Activated T-helper 1 cell treated with anti-CD3 and anti-CD28 coated beads, Interleukin-12 subunit alpha, Interleukin-12 subunit beta, Interleukin-2, Interleukin-4 antibody, amounts not matched to agents 30 ng/mL and 10 ng/mL and 1 ng/mL, durations not matched to agents 14 hours and 24 hours and 36 hours (primary cell): ENCODE results near the gene ELK1. TPM values are rescaled to one million over a fixed set of nuclear protein-coding genes. Genes with fewer than 3 reads are reported as not detected.
A peak's percentile ranks its signal among the peaks of the same experiment; 100 is the strongest.
"Not testable (repeated sequence)": the region's sequence is repeated elsewhere in the genome, so short reads cannot be mapped to it uniquely, and the experiment has no call there.

Experiments
- DNase-seq: peaks from one replicate; pipeline ENCODE4 v3.0.0; 2021; ENCODE audit warnings: low spot score
- H3K27ac Mint-ChIP-seq: one replicate; pipeline ENCODE4 v1.8.0; 2021; ENCODE audit warnings: mild to moderate bottlenecking, mixed read lengths
- H3K27me3 Mint-ChIP-seq: one replicate; pipeline ENCODE4 v1.8.0; 2022; ENCODE audit warnings: mild to moderate bottlenecking, moderate library complexity, mixed read lengths; ENCODE audit not compliant: insufficient read depth
- H3K36me3 Mint-ChIP-seq: one replicate; pipeline ENCODE4 v1.8.0; 2021; ENCODE audit warnings: low read depth, mixed read lengths
- H3K4me1 Mint-ChIP-seq: one replicate; pipeline ENCODE4 v1.8.0; 2021; ENCODE audit warnings: low read depth, mixed read lengths
- H3K4me3 Mint-ChIP-seq: one replicate; pipeline ENCODE4 v1.8.0; 2021; ENCODE audit warnings: mild to moderate bottlenecking, moderate library complexity, mixed read lengths
- H3K9me3 Mint-ChIP-seq: one replicate; pipeline ENCODE4 v1.8.0; 2021; ENCODE audit warnings: mixed read lengths
- intact Hi-C: fragments of 100-400 bp; cut with micrococcal nuclease; formaldehyde crosslinking; loops from one replicate; pipeline ENCODE4 v1.15.1; 2024
- total RNA-seq: library from RNA; stranded (reverse); gene quantifications from 2 replicates; pipeline ENCODE4 v1.2.3, GENCODE V29; 2022

Gene ELK1
- 99.3 TPM in 2 replicates for total RNA-seq

- peak; percentile 85 for DNase-seq
- no peaks in the 10 kb centered on the region for H3K9me3 Mint-ChIP-seq
- intact Hi-C loops, result loop anchor here (1.0 to 10.0 kb wide), 10 partner anchors 8 to 1284 kb away; partner anchors contain the start of genes ARAF, FTSJ1, HDAC6 and SLC38A5
- peak within 1 kb of the TSS; percentile 95 for H3K4me3 Mint-ChIP-seq
- H3K36me3 Mint-ChIP-seq, result peaks cover 57% of the 10 kb centered on the region
- H3K27me3 Mint-ChIP-seq, result no peaks in the 10 kb centered on the region
- peaks cover 66% of the 10 kb centered on the region for H3K4me1 Mint-ChIP-seq
- H3K27ac Mint-ChIP-seq, result peak within 1 kb of the TSS; percentile 96
Measured at GRCh38 chrX:47650164-47651042, at the start of gene ELK1. TSS of gene ELK1 (minus strand) at chrX:47650563. CDS start at chrX:47641441, 9,122 bp downstream.

GRCh38 chrX:47697181-47697580 is 46.8 kb upstream of the ELK1 start:
- H3K9me3 Mint-ChIP-seq, result no peaks in the 10 kb centered on the region
- H3K27me3 Mint-ChIP-seq, result peaks cover 2% of the 10 kb centered on the region
- no peaks in the 10 kb centered on the region for H3K36me3 Mint-ChIP-seq
- no peaks in the 10 kb centered on the region for H3K4me1 Mint-ChIP-seq
- H3K27ac Mint-ChIP-seq, result no peak overlapping the region
- H3K4me3 Mint-ChIP-seq, result no peak overlapping the region
- no peak for DNase-seq
- intact Hi-C loops, result no loop called here

GRCh38 chrX:47690175-47690574 is 39.8 kb upstream of the ELK1 start:
- Mint-ChIP-seq H3K4me3 (no peak overlapping the region), H3K36me3 (no peaks in the 10 kb centered on the region), H3K27me3 (no peaks in the 10 kb centered on the region), H3K27ac (no peak overlapping the region), H3K4me1 (no peaks in the 10 kb centered on the region), H3K9me3 (no peaks in the 10 kb centered on the region)
- intact Hi-C loops, result no loop called here
- no peak for DNase-seq

DNA sequence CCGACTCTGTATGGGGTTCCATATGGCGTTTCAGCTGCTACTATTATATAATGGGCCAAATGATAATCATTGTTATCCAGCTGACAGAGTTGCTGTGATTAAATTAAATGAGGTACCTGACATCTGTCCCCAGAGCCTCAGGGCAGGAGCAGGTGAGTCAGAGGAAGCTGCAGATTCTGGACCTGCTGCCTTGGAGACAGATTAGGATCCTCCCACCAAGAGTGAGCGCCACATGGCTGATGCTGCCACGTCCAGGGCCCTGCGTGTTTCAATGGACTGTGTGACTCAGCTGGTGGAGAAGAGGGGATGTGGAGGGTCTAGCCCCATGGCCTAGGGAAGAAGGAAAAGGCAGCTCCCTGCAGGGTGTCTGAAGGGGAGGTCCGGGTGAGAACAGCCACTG is 36.9 kb upstream of the ELK1 start:
- intact Hi-C loops, result no loop called here
- no peak overlapping the region for H3K27ac Mint-ChIP-seq
- DNase-seq, result no peak
- H3K27me3 Mint-ChIP-seq, result peaks cover 6% of the 10 kb centered on the region
- peaks cover 6% of the 10 kb centered on the region for H3K4me1 Mint-ChIP-seq
- H3K4me3 Mint-ChIP-seq, result no peak overlapping the region
- H3K36me3 Mint-ChIP-seq, result no peaks in the 10 kb centered on the region
- no peaks in the 10 kb centered on the region for H3K9me3 Mint-ChIP-seq

DNA sequence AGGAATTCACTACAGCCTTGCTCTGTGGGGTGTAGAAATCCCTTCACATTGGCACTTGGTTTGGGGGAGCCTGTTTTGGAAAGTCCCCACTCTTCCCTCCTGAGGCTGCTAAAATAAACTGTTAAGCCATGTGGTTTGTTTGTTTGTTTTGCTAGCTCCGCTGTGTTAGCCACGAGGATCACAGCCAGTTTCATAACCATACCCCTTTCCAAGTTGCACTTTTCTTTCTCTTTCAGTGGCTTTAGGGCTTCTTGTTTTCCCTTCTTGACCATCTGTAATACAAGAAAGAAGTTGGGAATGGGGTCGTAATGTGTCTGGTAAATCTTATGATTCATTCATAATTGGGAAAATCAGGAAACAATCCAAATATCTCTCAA is 33.5 kb upstream of the ELK1 start:
- peaks cover 2% of the 10 kb centered on the region for H3K36me3 Mint-ChIP-seq
- DNase-seq, result no peak
- H3K9me3 Mint-ChIP-seq, result no peaks in the 10 kb centered on the region
- no peak overlapping the region for H3K27ac Mint-ChIP-seq
- peaks cover 6% of the 10 kb centered on the region for H3K4me1 Mint-ChIP-seq
- H3K27me3 Mint-ChIP-seq, result peaks cover 13% of the 10 kb centered on the region
- H3K4me3 Mint-ChIP-seq, result no peak overlapping the region
- intact Hi-C loops, result no loop called here

DNA sequence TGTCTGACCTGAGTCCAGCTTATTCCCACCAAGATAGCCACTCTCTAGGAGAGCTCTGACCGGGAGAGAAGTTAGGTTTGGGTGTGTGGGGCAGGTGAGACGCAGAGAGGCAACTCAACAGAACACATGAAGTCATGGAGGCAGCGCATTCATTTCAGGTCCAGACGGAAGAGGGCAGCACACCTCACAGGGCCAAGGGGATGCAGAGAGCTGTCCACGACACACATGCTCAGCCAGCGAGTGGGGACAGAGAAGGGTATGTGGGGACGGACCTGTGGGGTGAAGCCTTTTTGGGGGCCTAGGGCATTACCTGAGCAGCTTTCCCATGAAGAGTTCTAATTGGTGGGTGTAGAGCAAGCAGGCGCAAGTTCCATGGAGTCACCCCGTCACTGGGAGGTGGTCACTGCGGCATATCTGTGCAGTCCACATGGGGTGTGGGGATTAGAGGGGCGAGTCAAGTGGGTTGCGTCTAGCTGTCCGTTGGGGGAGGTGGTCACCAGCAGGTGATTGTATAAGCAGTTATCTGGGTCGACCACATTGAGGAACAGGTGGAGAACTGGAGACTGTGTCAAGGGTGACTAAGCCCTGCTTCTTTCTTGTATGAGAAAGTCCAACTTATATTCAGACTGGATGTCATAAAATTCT is 32.9 kb upstream of the ELK1 start:
- peaks cover 2% of the 10 kb centered on the region for H3K36me3 Mint-ChIP-seq
- H3K4me1 Mint-ChIP-seq, result peaks cover 6% of the 10 kb centered on the region
- H3K9me3 Mint-ChIP-seq, result no peaks in the 10 kb centered on the region
- peaks cover 13% of the 10 kb centered on the region for H3K27me3 Mint-ChIP-seq
- intact Hi-C loops, result no loop called here
- no peak for DNase-seq
- no peak overlapping the region for H3K4me3 Mint-ChIP-seq
- H3K27ac Mint-ChIP-seq, result no peak overlapping the region

DNA sequence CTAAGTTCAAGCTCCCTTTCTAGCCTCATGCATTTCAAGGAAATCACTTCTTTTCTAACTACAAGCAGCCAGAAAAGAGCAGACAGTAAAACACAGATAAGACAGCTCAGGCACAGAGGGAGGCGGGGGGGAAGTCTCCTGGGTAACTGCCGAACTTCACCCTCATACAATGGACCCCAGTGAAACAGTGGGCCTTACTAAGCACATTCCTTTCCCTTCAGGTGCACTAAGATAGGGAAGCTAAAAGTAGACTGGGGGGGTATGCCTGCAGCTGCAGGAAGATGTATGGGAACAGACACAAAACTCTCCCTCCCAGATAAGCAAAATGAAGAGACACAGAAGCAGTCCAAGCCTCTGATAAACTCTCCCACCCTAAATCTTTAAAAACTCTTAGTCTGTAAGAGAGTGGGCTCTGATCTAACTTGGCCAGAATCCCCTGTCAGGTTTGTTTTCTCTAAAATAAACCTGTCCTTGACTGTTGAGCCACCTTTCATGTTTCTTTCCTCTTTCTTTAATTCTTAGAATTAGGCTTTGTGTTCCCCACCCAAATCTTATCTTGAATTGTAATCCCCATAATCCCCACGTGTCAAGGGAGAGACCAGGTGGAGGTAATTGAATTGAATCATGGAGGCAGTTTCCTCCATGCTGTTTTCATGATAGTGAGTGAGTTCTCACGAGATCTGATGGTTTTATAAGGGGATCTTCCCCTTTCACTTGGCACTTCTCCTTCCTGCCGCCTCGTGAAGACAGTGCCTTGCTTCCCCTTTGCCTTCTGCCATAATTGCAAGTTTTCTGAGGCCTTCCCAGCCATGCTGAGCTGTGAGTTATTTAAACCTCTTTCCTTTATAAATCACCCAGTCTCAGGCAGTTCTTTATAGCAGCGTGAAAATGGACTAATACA is 25.8 kb upstream of the ELK1 start:
- DNase-seq, intact Hi-C loops, H3K9me3 Mint-ChIP-seq, H3K27me3 Mint-ChIP-seq, H3K4me3 Mint-ChIP-seq, H3K4me1 Mint-ChIP-seq, H3K36me3 Mint-ChIP-seq, H3K27ac Mint-ChIP-seq: not testable (repeated sequence)

DNA sequence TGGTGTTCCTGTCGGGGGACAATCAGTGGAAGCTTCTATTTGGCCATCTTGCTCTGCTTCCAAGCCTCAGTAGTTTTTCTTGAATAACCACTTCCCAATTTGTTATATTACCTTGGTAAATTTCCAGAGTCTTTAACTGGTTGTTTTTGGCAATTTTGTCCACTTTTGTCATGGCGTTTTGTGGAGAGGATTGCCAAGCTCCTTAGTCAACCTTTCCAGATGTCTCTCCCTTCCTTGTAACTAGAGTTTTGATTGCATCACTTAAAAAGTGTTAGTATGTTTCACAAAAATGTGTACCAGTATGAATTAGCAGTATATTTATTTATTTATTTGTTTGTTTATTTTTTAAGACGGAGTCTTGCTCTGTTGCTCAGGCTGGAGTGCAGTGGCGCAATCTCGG is 24.4 kb upstream of the ELK1 start:
- H3K27me3 Mint-ChIP-seq, result peaks cover 3% of the 10 kb centered on the region
- intact Hi-C loops, result no loop called here
- peaks cover 2% of the 10 kb centered on the region for H3K36me3 Mint-ChIP-seq
- H3K9me3 Mint-ChIP-seq, result no peaks in the 10 kb centered on the region
- H3K27ac Mint-ChIP-seq, result no peak overlapping the region
- H3K4me1 Mint-ChIP-seq, result no peaks in the 10 kb centered on the region
- H3K4me3 Mint-ChIP-seq, result no peak overlapping the region
- DNase-seq, result no peak

GRCh38 chrX:47665797-47666196 is 15.4 kb upstream of the ELK1 start:
- peaks cover 14% of the 10 kb centered on the region for H3K4me1 Mint-ChIP-seq
- H3K4me3 Mint-ChIP-seq, H3K27me3 Mint-ChIP-seq, H3K9me3 Mint-ChIP-seq, DNase-seq, H3K27ac Mint-ChIP-seq, intact Hi-C loops: not testable (repeated sequence)
- peaks cover 11% of the 10 kb centered on the region for H3K36me3 Mint-ChIP-seq

- H3K4me1 Mint-ChIP-seq, result peaks cover 14% of the 10 kb centered on the region
- H3K36me3 Mint-ChIP-seq, result peaks cover 11% of the 10 kb centered on the region
- H3K4me3 Mint-ChIP-seq, result no peak overlapping the region
- no peaks in the 10 kb centered on the region for H3K9me3 Mint-ChIP-seq
- DNase-seq, result no peak
- no peaks in the 10 kb centered on the region for H3K27me3 Mint-ChIP-seq
- intact Hi-C loops, result loop anchor here (5.0 kb wide), 1 partner anchor 58 kb away; no protein-coding TSS in a partner anchor
- peak overlapping the region; percentile 14 for H3K27ac Mint-ChIP-seq
Measured at GRCh38 chrX:47664737-47665136, 14.4 kb upstream of the ELK1 start.

DNA sequence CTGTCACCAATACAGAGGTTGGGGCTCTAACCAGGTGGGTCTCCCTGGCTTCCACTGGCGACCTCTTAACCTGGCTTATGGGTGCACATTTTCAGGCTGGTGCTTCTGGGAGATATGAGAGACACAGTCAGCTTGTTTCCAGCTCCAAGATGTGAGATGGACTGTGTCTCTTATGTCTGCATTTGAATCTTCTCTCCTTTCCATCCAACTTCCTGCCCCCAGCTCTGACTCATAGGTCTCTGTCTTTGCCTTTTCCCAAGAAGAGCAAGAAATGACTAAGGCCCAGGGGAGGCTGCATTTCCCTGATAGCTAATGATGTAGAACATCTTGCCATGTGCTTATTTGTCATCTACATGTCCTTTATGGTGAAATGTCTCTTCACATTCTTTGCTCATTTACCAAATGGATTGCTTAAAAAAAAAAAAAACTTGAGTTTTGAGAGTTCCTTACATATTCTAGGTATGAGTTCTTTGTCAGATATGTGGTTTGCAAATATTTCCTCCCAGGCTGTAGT is 11.8 kb upstream of the ELK1 start:
- no peak for DNase-seq
- Mint-ChIP-seq H3K27me3 (no peaks in the 10 kb centered on the region), H3K27ac (peak overlapping the region; percentile 97), H3K36me3 (peaks cover 20% of the 10 kb centered on the region), H3K4me3 (peak overlapping the region; percentile 66), H3K4me1 (peaks cover 22% of the 10 kb centered on the region), H3K9me3 (peaks cover 4% of the 10 kb centered on the region)
- intact Hi-C loops, result loop anchor here (1.0 to 5.0 kb wide), 7 partner anchors 13 to 365 kb away; partner anchors contain the start of genes TIMP1 and ZNF81

DNA sequence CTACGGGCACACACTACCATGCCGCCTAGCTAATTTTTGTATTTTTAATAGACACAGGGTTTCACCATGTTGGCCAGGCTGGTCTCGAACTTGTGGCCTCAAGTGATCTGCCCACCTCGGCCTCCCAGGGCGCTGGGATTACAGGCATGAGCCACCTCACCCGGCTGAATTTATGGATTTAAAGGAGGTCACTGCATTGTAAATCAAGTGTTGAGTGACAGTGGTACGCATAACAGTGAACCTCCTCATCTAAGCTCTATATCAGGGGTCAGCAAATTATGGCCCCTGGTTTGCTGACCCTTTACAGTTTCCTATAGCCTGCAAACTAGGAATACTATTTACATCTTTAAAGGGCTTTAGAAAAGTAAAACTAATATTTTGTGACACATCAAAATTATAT is 11.2 kb upstream of the ELK1 start:
- peaks cover 25% of the 10 kb centered on the region for H3K4me1 Mint-ChIP-seq
- H3K4me3 Mint-ChIP-seq, result no peak overlapping the region
- H3K27me3 Mint-ChIP-seq, result no peaks in the 10 kb centered on the region
- H3K27ac Mint-ChIP-seq, result no peak overlapping the region
- intact Hi-C loops, result loop anchor here (5.0 kb wide), 1 partner anchor 61 kb away; no protein-coding TSS in a partner anchor
- peaks cover 4% of the 10 kb centered on the region for H3K9me3 Mint-ChIP-seq
- H3K36me3 Mint-ChIP-seq, result peaks cover 22% of the 10 kb centered on the region
- no peak for DNase-seq
